ENCODE measurements around the gene CDC42SE2. TPM values are rescaled to one million over a fixed set of nuclear protein-coding genes. Genes with fewer than 3 reads are reported as not detected.

Gene CDC42SE2
- total RNA-seq, 1 donor from 2014 or later = 24.1 TPM

DNA sequence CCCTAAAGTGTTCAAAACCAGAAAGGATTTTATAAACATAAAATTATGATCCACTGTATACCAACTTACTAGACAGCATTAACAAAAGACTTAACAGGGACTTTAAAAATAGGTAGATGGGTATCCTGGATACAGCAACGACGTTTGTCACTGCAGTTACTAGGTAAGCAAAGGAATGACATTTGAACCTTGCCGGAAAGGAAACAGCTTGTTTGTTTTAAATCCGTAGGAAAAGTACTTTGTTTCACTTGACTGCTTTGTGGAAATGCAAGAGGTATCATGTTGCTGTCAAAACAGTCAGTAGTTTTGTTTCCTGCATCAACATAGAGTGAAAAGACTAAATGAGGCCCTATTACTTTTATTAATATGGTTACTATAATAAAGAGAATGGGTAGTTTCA lies 122.9 kb downstream of the CDC42SE2 start:
- H3K36me3 Mint-ChIP-seq (ENCODE audit: low read depth, unreplicated experiment) = no peaks in the 10 kb centered on the region
- no peak overlapping the region for H3K9ac ChIP-seq (ENCODE audit: low read length)
- no peaks in the 10 kb centered on the region for H3K36me3 ChIP-seq (ENCODE audit: insufficient read depth, low read length)
- DNase-seq (ENCODE audit: low read depth) (peak; percentile 21), FAIRE-seq (no peak)
- peaks cover 8% of the 10 kb centered on the region for H3K79me2 ChIP-seq (ENCODE audit: insufficient read depth, low read length)
- no peak overlapping the region for H2AFZ ChIP-seq (ENCODE audit: low read depth, low read length)
- no peaks in the 10 kb centered on the region for H3K4me1 ChIP-seq (ENCODE audit: insufficient read depth, low read length)
- no peak overlapping the region for H3K4me2 ChIP-seq (ENCODE audit: low read length)
- no peaks in the 10 kb centered on the region for H3K27me3 Mint-ChIP-seq (ENCODE audit: low read depth, unreplicated experiment)
- no peaks in the 10 kb centered on the region for H3K9me3 Mint-ChIP-seq (ENCODE audit: unreplicated experiment)
- H3K27ac ChIP-seq (ENCODE audit: low read depth, low read length) = no peak overlapping the region
- no peak overlapping the region for H3K27ac Mint-ChIP-seq (ENCODE audit: unreplicated experiment)
- no peak overlapping the region for H3K4me3 ChIP-seq (ENCODE audit: insufficient read depth, low read depth, low read length)
- no peak for TF ChIP-seq EZH2 (IDR thresholded peaks at IDR 0.05; ENCODE audit: insufficient read depth, low read length)
- TF ChIP-seq, protein P1, sequence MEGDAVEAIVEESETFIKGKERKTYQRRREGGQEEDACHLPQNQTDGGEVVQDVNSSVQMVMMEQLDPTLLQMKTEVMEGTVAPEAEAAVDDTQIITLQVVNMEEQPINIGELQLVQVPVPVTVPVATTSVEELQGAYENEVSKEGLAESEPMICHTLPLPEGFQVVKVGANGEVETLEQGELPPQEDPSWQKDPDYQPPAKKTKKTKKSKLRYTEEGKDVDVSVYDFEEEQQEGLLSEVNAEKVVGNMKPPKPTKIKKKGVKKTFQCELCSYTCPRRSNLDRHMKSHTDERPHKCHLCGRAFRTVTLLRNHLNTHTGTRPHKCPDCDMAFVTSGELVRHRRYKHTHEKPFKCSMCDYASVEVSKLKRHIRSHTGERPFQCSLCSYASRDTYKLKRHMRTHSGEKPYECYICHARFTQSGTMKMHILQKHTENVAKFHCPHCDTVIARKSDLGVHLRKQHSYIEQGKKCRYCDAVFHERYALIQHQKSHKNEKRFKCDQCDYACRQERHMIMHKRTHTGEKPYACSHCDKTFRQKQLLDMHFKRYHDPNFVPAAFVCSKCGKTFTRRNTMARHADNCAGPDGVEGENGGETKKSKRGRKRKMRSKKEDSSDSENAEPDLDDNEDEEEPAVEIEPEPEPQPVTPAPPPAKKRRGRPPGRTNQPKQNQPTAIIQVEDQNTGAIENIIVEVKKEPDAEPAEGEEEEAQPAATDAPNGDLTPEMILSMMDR (IDR thresholded peaks at IDR 0.05; ENCODE audit: insufficient read depth, low read depth, low read length) = no peak
- peaks cover 3% of the 10 kb centered on the region for H4K20me1 ChIP-seq (ENCODE audit: insufficient read depth, low read length)
- peaks cover 5% of the 10 kb centered on the region for H3K4me1 Mint-ChIP-seq (ENCODE audit: low read depth, unreplicated experiment)
- H3K9me3 ChIP-seq (ENCODE audit: insufficient read depth, low read depth, low read length) = no peaks in the 10 kb centered on the region
- H3K4me3 Mint-ChIP-seq (ENCODE audit: unreplicated experiment) = no peak overlapping the region
- no peaks in the 10 kb centered on the region for H3K27me3 ChIP-seq (ENCODE audit: insufficient read depth, low read length)

DNA sequence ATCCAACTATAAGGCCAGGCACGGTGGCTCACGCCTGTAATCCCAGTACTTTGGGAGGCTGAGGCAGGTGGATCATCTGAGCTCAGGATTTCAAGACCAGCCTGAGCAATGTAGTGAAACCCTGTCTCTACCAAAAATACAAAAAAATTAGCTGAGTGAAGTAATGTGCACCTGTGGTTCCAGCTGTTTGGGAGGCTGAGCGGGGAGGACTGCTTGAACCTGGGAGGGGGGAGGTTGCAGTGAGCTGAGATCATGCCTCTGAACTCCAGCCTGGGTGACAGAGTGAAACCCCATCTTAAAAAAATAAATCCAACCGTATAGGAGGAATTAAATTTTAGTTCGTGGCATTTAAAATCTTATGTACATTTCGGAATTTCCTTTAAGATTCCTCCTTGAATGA lies 123.4 kb downstream of the CDC42SE2 start:
- H2AFZ ChIP-seq (ENCODE audit: low read depth, low read length) = no peak overlapping the region
- DNase-seq (ENCODE audit: low read depth) (no peak), FAIRE-seq (no peak)
- Mint-ChIP-seq H3K9me3 (ENCODE audit: unreplicated experiment) (no peaks in the 10 kb centered on the region), H3K4me1 (ENCODE audit: low read depth, unreplicated experiment) (peaks cover 5% of the 10 kb centered on the region), H3K27ac (ENCODE audit: unreplicated experiment) (no peak overlapping the region), H3K27me3 (ENCODE audit: low read depth, unreplicated experiment) (no peaks in the 10 kb centered on the region), H3K4me3 (ENCODE audit: unreplicated experiment) (no peak overlapping the region), H3K36me3 (ENCODE audit: low read depth, unreplicated experiment) (peaks cover 2% of the 10 kb centered on the region)
- H3K36me3 ChIP-seq (ENCODE audit: insufficient read depth, low read length) = no peaks in the 10 kb centered on the region
- H4K20me1 ChIP-seq (ENCODE audit: insufficient read depth, low read length) = peaks cover 3% of the 10 kb centered on the region
- peaks cover 4% of the 10 kb centered on the region for H3K79me2 ChIP-seq (ENCODE audit: insufficient read depth, low read length)
- H3K4me3 ChIP-seq (ENCODE audit: insufficient read depth, low read depth, low read length) = no peak overlapping the region
- no peak overlapping the region for H3K27ac ChIP-seq (ENCODE audit: low read depth, low read length)
- TF ChIP-seq EZH2 (IDR thresholded peaks at IDR 0.05; ENCODE audit: insufficient read depth, low read length) = no peak
- TF ChIP-seq, protein P1 (IDR thresholded peaks at IDR 0.05; ENCODE audit: insufficient read depth, low read depth, low read length) = no peak
- H3K27me3 ChIP-seq (ENCODE audit: insufficient read depth, low read length) = no peaks in the 10 kb centered on the region
- H3K4me1 ChIP-seq (ENCODE audit: insufficient read depth, low read length) = no peaks in the 10 kb centered on the region
- H3K9ac ChIP-seq (ENCODE audit: low read length) = no peak overlapping the region
- no peak overlapping the region for H3K4me2 ChIP-seq (ENCODE audit: low read length)
- no peaks in the 10 kb centered on the region for H3K9me3 ChIP-seq (ENCODE audit: insufficient read depth, low read depth, low read length)

DNA sequence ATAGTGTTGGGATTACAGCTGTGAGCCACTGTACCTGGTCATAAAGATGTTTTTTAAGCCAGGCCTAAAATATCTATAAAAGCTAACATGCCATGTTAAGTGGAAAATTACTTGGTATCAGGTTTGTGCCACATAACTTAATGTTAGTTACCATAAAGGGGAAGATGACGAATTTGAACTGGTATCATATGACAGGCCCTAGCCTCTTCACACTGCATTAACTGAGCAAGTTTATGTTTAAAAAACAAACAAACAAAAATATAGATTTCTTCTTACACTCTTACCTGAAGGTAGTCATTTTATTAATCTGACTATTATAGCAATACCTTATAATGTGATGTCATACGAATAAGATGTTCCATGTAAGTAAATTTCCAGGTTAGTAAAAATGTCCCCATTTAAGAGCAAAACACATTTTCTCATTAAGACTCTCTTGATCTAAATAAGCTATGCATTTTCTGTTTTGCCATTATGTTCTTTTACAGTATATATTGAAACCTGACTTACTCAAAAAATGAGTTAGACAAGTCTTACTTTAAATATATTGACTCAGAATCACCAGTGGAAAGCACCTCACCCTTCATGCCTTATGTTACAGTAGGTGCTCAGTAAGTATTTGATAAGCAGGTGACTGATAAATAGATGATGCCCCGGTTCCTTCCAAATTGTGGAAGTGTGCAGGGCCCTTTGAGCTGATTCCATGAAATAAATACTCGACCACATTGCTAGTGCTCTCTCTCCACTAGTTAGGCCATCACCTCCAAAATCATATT lies 125.4 kb downstream of the CDC42SE2 start:
- Histone ChIP-seq H3K27ac (ENCODE audit: low read depth, low read length) (no peak overlapping the region), H2AFZ (ENCODE audit: low read depth, low read length) (no peak overlapping the region), H3K9me3 (ENCODE audit: insufficient read depth, low read depth, low read length) (no peaks in the 10 kb centered on the region), H4K20me1 (ENCODE audit: insufficient read depth, low read length) (no peaks in the 10 kb centered on the region), H3K4me2 (ENCODE audit: low read length) (no peak overlapping the region), H3K36me3 (ENCODE audit: insufficient read depth, low read length) (peaks cover 3% of the 10 kb centered on the region), H3K79me2 (ENCODE audit: insufficient read depth, low read length) (no peaks in the 10 kb centered on the region), H3K4me3 (ENCODE audit: insufficient read depth, low read depth, low read length) (no peak overlapping the region), H3K27me3 (ENCODE audit: insufficient read depth, low read length) (no peaks in the 10 kb centered on the region), H3K9ac (ENCODE audit: low read length) (no peak overlapping the region), H3K4me1 (ENCODE audit: insufficient read depth, low read length) (peaks cover 9% of the 10 kb centered on the region)
- TF ChIP-seq, protein P1 (IDR thresholded peaks at IDR 0.05; ENCODE audit: insufficient read depth, low read depth, low read length) = no peak
- no peak for TF ChIP-seq EZH2 (IDR thresholded peaks at IDR 0.05; ENCODE audit: insufficient read depth, low read length)
- no peaks in the 10 kb centered on the region for H3K9me3 Mint-ChIP-seq (ENCODE audit: unreplicated experiment)
- no peaks in the 10 kb centered on the region for H3K27me3 Mint-ChIP-seq (ENCODE audit: low read depth, unreplicated experiment)
- H3K27ac Mint-ChIP-seq (ENCODE audit: unreplicated experiment) = no peak overlapping the region
- peaks cover 2% of the 10 kb centered on the region for H3K4me1 Mint-ChIP-seq (ENCODE audit: low read depth, unreplicated experiment)
- DNase-seq (ENCODE audit: low read depth) (no peak), FAIRE-seq (no peak)
- H3K36me3 Mint-ChIP-seq (ENCODE audit: low read depth, unreplicated experiment) = peaks cover 2% of the 10 kb centered on the region
- H3K4me3 Mint-ChIP-seq (ENCODE audit: unreplicated experiment) = no peak overlapping the region
